ENCODE data around the gene ESYT1.

Gene ESYT1

GRCh38 chr12:56129206-56129941, 1.3 kb downstream of the ESYT1 start:
- DNase-seq (ENCODE audit: low spot score): peak; percentile 64

GRCh38 chr12:56129942-56130495, 2.0 kb downstream of the ESYT1 start:
- DNase-seq (ENCODE audit: low spot score): peak; percentile 23

- no peak for DNase-seq (ENCODE audit: low spot score)
Measured at GRCh38 chr12:56130876-56131275, 2.8 kb downstream of the ESYT1 start.

- DNase-seq (ENCODE audit: low spot score): no peak
Measured at GRCh38 chr12:56134897-56135296, 6.8 kb downstream of the ESYT1 start.

GRCh38 chr12:56137853-56138571, 9.9 kb downstream of the ESYT1 start:
- DNase-seq (ENCODE audit: low spot score): no peak

GRCh38 chr12:56141946-56142784, 14.1 kb downstream of the ESYT1 start:
- DNase-seq (ENCODE audit: low spot score): no peak

GRCh38 chr12:56143217-56143616, 15.2 kb downstream of the ESYT1 start:
- DNase-seq (ENCODE audit: low spot score): no peak

GRCh38 chr12:56143870-56144269, 15.8 kb downstream of the ESYT1 start:
- no peak for DNase-seq (ENCODE audit: low spot score)

GRCh38 chr12:56145217-56145616, 17.1 kb downstream of the ESYT1 start:
- DNase-seq (ENCODE audit: low spot score): no peak

- DNase-seq (ENCODE audit: low spot score): peak; percentile 13
Measured at GRCh38 chr12:56146492-56147460, 18.7 kb downstream of the ESYT1 start.

GRCh38 chr12:56150563-56150962, 22.5 kb downstream of the ESYT1 start:
- peak; percentile 42 for DNase-seq (ENCODE audit: low spot score)

GRCh38 chr12:56151672-56152131, 23.6 kb downstream of the ESYT1 start:
- DNase-seq (ENCODE audit: low spot score): peak; percentile 77

GRCh38 chr12:56152132-56152755, 24.2 kb downstream of the ESYT1 start, which contains the start of gene MYL6B:
Gene MYL6B, plus strand, starts transcription at chr12:56152587. Its CDS starts 1,332 bp downstream, at chr12:56153919.
- DNase-seq (ENCODE audit: low spot score): peak; percentile 94

GRCh38 chr12:56152756-56153677, 24.9 kb downstream of the ESYT1 start:
- no peak for DNase-seq (ENCODE audit: low spot score)

- DNase-seq (ENCODE audit: low spot score): no peak
Measured at GRCh38 chr12:56153678-56154065, 25.6 kb downstream of the ESYT1 start.

- DNase-seq (ENCODE audit: low spot score): no peak
Measured at GRCh38 chr12:56154246-56154771, 26.2 kb downstream of the ESYT1 start.

- DNase-seq (ENCODE audit: low spot score): no peak
Measured at GRCh38 chr12:56154818-56155217, 26.8 kb downstream of the ESYT1 start.

GRCh38 chr12:56155256-56155845, 27.3 kb downstream of the ESYT1 start:
- DNase-seq (ENCODE audit: low spot score): no peak

Data from kidney tubule cell (primary cell).